Smooth muscle cell of the brain vasculature (primary cell): ENCODE results near the gene PTPRG.

Source experiments
- DNase-seq: peaks from one replicate; pipeline ENCODE4 v3.0.0-alpha.2; 2012; ENCODE audit warnings: low read depth, low spot score

PTPRG gene

DNA sequence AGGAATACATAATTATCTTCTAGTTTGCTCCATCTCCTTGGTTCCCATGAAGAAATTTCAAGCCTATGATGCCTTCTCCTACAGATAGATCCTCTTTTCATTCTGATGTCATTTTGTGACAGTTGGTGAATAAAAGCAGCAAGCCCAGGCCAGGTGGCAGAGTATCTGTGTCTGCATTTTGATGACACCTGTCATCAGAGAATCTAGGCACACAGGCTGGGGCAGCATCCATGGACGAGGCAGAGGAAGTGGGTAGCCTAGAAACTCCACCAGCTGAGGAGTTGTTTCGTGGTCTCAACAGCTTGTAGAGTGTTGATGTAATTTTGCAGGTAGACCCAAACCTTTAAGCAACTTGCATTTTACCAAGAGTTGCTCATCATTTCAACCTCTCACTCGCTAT is 542.2 kb downstream of the PTPRG start:
- no peak for DNase-seq

DNA sequence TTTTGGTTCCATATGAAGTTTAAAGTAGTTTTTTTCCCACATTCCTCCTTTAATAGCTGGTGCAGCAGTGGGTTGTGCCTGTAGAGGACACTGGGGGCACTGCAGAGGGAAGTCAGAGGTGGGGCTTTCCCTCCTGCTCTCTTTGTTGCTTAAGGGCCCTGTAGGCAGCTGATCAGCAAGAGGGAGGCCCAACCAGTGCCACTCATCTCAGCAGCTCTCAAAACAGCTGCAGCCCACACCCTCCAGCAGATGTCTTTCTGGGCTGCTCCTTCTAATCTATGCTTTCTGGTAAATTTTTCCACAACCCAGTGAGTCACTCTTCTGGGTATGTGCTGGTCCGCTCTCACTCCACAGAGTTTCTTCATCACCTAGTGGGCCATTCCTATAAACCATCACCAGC is 548.2 kb downstream of the PTPRG start:
- DNase-seq, result peak; percentile 51

DNA sequence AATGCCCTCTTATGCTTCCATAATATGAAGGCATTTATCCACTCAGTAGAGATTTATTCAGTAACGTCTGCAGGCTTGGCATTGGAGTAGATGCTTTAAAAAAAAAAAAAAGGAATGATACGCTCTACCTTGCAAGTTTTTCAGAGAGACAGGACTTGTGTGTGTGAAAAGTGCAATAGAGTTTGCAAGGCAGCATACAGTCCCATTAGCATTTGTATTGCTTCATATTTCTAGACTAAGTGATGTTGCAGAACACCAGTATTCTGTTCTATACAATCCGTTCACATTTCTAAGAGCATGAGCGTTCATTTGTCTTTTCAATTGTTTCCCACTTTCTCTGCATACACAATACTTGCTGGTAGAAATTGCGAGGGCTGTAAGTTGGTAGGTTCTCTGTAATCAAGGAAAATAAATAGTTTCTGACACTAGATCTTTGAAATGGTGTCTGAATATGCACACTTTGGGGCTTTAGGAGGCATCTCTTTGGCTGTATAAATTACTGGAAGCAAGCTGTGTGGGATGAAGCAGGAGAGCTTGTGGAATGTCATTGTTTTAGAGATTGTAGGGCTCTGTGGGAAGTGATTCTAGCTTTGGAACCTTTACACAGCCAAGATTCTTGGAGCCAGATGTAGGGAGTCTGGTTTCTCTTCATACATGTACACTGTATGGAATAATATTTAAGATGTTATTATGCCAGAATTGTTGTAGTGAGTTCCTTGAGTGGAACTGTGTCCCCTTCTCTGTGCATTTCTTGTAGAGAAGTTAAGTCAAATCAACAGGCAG is 549.3 kb downstream of the PTPRG start:
- DNase-seq, result no peak

DNA sequence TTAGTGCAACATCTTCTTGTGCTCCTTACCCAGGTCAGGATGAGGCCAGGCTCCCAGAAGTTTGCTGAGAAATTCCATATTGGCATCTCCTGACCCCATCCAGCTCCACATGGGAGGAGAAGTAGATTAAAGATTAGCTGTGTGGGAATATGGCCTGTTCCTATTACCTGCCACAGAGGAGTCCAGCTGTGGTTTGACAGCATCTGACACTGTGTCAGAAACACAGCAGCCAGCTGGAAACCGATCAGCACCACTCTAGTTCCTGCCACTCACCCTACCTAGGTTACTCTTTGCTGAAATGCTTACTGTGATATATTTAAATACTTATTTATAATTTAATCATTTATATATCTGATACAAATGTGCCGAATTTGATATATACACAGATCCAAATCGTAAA is 551.7 kb downstream of the PTPRG start:
- DNase-seq, result no peak

DNA sequence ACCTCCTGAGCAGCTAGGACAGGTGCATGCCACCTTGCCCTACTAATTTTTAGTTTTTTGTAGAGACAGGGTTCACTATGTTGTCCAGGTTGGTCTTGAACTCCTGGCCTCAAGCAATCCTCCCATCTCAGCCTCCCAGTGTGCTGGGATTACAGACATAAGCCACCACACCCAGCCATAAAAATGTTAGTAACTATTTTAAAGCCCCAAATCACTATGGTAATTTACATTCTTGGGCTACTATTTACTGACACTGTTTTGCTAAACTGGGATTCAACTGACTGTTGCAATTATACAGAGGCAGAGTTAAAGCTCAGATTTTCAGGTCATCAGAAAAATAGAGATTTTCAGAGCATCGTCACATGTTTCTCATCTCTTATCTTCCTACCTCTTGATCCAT is 553.4 kb downstream of the PTPRG start:
- DNase-seq, result no peak

DNA sequence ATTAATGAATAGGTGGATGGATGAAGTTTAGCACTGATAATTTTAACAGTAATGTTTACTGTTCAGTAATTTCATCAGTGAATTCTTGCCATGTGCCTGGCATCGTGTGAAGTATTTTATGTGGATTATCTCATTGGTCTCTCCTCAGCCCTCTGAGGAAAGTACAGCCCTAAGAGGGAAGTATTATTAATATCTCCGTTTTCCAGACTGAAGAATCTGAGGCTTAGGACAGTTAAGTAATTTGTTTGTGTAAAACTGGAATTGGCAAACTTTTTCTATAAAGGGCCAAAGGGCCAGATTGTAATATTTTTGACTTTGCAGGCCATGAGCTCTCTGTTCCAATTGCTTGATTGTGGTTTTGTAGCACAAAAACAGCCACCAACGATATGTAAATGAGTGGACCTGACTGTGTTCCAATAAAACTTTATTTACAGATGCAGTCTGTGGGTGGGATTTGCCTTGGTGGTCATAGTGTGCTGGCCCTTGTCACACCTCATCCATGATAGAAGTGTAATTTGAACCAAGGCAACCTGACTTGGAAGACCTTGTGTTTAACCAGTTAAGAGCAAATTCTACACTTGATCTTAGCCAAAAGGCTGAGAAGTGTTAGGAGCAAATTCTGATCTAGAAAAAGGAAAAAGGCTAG is 556.7 kb downstream of the PTPRG start:
- no peak for DNase-seq

DNA sequence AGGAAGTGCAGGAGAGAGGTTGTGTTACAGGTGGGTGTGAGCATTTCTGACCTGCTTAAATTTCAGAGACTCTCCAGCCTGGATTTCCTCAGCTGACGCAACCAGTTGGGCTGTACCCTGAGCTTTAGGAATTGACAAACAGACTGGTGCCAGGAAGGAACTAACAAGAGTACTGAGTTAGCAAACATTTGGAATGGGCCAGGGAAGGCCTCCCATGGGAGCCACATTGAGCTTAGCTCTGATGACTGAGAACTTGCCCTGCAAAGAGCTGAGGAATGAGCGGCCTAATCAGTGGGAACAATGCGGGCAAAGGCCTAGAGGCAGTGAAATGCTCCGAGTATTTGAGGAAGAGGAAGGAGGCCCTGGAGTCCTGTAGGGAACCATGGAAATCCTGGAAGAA is 557.8 kb downstream of the PTPRG start:
- DNase-seq, result no peak

DNA sequence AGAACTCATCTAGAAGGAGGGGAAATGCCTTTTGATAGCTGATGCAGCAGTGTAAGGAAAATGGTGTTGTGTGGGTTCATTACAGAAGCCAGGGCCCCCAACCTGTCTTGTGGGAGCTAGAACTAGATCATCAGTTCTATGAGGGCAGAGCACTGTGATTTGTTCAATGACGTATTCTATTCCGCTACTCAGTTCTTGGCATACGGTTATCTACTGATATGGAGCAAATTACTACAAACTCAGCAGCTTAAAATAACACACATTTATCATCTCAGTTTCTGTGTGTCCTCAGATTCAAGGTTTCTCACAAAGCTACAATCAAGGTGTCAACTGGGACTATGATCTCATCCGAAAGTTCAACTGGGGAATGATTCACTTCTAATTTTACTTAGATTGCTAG is 561.4 kb downstream of the PTPRG start:
- no peak for DNase-seq

DNA sequence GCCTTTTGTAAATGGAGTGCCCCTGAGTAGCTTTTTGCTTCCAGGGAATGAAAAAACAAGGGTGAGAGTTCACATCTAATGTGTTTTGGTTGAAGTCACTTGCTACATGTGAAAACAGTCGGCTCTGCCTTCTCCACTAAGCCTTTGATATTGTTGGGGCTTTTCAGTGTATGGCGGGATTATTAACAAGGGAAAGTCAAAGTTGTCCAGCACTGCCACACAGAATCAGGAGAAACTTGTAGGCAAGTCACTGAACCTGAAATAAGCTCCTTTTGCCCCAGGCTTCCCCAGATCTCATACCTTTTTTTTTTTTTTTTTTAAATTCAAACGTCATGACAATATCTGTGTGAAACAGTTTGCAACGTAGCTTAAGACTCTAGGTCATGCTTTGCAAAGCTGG is 564.0 kb downstream of the PTPRG start:
- DNase-seq, result no peak

DNA sequence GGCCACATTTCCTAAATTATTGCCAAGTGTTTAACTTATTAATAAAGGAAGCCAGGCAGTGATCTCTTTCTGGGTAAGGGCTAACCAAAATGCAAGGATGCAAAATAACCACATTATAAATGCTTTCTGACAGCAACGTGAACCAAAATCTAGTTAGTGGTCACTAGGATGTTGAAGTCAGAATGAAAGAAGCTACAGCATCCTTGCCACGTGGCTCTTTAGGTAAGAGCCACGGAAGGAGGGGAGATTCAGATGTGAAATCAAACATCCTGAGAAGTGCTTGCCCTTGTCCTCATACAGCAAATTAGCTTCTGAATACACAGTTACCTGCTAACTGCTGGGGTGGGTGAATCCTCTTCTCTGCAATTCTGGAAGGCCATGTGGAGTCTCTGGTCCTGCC is 565.7 kb downstream of the PTPRG start:
- DNase-seq, result no peak

DNA sequence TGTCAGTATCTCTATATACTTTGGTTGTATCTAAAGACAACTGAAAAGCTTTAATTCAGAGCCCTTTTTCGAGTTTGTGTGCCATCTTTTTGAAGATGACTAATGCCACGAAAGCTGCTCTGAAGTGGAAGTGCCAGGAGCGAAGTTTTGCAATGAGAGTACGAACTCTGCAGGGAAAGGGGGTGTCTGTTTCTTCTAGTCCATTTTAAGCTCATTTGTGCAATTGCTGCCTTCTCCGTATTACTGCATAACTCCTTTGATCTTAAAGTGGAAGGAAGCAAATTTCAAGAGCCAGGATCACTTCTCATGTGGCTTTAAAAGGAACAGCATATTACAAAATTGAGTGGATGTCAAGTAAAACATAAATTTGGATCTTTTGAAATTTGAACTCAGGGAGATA is 566.7 kb downstream of the PTPRG start:
- no peak for DNase-seq

DNA sequence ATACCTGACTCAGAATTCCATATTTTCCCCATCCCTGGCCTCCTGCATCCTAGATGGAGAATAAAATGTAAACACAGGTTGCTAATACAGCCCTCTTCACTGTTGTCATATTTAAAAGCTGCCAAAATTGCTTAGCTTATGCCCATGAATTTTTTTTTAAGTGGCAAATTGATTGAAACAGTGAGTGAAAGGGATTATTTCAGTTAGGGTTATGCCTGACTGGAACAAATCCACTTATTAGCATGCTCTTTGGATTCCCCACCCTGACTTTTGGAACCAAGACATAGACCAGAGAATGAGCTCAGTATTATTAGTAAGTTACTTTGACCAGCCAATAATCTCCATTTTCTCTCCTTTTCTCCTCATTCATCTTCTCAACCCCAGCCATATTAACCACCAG is 567.3 kb downstream of the PTPRG start:
- DNase-seq, result no peak

DNA sequence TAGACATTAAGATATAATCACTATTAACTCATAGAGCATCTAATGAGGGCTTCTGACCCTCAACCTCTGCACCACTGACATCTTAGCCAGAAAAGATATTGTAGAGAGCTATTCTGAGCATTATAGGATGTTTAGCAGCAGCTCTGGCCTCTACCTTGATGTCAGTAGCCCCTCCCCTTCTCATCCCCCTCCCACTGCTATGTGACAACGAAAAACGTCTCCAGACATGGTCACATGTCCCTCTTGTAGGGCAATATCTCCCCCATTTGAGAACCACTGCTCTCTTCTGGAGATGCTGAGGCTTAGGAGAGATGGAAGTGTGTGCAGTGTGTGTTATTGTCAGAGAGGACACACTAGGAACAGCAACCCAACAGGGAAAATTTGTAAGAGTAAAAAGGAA is 569.7 kb downstream of the PTPRG start:
- DNase-seq, result no peak

DNA sequence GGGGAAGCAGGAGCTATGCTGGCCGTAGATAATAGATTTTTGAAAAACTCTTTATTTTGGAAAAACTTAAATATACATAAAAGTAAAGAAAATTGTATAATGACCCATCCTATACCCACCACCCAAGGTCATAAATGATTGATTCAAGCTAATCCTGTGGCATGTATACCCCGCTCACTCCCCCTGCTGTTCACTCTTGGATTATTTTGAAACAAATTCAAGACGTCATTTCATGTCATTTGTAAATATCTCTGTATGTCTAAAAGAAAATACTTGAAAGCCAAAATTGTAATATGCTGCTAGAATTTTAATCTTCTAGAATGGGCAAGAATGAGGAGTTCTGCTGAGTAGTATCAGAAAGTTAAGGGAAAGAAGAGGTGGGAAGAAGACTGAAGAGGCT is 570.2 kb downstream of the PTPRG start:
- DNase-seq, result no peak

DNA sequence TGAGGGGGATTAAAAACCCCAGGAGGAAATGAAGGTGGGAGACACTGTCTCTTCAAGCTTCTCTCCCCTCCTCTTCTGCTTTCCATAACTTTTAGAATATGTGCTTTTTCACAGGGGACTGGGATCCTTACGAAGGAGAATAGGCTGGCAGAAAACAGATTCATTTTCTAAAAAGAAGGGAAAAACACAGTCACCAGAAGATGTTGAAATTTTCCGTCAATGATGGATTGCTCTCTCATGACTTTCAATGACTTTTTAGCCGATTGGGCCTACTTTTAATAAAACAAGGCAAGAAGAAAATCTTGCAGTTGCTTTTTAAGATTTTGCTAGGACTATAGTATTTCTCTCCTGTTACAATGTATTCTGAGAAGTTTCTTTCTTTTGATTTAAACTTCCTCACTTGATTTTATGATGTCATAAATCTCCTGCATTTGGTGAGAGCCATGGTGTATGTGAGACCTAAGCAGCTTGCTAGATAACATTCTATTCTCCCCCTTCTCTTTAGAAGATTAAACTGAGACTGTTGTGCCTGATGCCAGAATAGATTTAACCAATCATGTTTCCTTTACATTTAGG is 570.7 kb downstream of the PTPRG start:
- no peak for DNase-seq

DNA sequence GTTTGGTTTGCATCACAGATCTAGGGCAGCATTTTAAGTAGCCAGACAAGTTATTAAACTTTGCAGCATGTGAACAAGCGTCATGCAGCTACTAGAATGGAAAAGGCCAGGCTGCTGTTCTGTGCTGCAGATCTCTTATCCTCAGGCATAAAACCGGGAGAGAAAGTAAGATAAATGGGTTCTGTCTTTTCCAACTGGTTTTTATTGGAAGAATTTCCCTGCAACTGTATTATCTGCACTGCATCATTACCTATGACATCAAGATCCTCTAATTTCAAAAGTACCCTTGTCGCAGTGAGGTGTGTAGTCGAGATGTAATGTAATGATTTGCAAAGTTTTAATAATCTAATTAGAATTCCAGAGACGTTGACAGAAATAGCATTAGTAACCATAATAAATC is 571.6 kb downstream of the PTPRG start:
- no peak for DNase-seq

DNA sequence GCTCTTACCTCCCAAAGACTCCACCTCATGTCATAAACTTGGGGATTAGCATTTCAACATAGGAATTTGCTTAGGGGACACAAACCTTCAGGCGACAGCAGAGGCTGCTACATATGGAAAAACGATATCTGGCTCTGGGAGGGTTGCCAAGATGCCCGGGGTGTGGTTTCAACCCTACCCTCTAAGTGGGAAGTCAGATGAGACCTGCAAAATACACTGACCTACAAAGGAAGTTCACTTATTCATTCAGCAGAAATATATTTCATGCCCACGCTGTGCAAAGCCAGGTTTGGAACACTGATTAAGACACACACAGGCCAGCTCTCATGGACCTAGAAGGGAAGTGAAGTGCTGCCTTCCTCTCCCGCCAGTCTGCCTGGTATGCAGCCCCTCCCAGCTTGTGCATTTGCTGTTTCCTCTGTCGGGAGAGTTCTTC is 572.7 kb downstream of the PTPRG start:
- DNase-seq, result no peak

DNA sequence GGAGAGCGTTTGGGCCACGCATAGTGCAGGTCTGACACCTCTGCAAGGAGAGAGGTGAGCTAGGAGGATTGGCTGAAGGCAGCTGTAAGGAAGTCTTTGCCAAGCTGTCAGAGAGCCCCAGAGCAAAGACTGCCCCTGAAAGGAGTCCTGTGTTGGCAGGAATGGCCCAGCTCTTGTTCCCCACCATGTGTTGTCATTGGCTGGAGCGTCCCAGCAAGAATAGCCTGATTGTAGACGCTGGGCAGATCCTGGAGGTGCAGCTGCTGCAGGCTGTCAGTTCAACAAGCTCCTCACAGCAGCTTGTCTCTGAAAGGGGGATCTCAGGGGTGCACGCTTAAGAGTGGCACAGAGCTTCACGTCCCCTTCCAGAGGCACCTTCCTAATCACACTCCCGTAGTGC is 574.4 kb downstream of the PTPRG start:
- no peak for DNase-seq

DNA sequence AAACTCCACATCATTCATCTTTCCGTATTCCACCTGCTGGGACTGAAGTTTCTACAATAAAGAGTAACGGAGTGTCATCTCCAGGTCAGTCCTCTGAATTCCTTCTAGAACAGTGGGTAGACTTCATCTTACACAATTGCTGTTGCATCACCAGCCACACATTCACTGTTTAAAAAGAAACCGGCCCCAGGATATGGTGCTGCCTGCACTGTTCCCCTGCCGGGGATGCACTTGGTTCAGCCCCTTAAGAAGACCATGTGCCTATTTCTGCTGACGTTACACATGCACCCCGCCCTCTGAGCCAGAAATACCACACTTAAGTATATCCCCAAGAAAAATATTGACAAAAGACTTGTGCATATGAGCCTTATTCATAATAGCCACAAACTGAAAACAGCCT is 578.6 kb downstream of the PTPRG start:
- DNase-seq, result no peak

DNA sequence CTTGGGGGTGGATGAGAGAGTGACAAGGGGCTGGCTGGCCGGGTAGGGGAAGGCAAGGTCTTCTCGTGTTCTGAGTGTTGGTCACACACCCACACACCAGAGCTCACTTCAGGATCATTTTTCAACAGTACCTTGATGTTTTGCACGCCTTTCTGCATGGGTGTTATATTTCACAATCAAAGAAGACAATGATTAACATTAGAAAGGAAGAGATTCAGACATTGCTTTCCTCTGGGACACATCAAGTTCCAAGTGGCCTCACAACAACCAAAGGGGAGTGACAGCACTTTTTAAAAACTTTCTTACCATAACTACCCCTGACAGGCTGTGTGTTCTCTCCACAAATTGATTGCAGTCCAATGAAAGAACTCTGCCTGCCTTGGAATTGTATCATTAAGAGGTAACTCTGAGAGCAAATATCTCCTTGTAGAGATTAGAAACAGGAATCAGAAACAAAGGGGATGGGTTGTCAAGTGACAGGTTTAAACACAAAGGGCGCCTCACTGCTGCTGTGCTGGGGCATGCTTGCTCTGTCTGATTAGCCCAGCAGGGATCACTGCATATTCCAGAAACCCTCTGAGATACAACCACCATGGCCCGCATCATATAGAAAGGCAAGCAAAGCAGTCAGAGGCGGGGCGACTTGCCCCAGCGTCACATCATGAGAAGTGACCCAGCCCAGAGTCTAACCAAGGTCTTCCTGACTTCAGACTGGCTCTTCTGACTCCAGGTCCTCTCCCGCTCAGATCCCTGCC is 581.1 kb downstream of the PTPRG start:
- no peak for DNase-seq

DNA sequence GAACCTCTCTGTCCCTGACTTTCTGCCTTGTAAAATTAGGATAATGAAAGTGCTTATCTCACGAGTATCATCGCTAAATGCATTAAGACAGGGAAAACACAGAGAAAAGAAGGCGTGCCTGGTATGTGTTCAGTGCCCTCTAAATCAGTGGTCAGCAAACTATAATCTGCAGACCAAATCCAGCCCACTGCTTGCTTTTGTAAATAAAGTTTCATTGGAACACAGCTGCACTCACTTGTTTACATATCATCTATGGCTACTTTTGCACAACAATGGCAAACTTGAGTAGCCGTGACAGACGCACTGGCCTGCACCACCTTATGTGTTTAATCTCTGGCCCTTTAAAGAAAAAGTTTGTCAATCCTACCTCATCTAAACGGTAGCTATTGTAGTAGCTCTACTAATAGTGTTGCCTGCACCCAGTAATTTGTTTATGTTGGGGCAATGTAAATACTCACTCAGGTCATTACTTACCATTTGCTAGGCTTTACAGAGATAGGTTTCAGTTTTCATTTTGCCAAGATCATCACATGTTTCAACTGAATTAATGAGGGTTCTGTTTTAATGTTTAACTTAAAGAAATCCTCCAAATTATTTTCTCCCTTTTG is 582.6 kb downstream of the PTPRG start:
- DNase-seq, result no peak

DNA sequence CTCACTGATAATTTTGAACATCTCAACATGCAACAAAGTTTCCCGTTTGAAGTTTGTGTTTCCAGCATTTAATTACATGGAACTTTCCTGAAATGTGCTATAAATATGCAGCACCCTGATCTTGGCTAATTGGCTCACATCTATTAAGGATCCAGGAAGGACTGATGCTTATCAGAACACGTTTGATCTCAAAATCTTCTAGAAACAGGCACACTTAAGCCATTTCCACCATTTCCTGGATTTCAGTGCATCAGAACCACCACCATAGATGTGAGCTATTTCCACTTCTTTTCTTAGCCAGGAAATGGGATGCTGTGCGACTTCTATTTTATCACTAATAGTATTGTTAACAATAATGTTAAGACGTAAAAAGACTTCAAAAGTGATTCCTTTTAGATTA is 583.1 kb downstream of the PTPRG start:
- DNase-seq, result no peak
